ENCODE results near the gene NOTCH2. TPM values are rescaled to one million over a fixed set of nuclear protein-coding genes. Genes with fewer than 3 reads are reported as not detected.
"Not testable (repeated sequence)": the region's sequence is repeated elsewhere in the genome, so short reads cannot be mapped to it uniquely, and the experiment has no call there.

The NOTCH2 gene
- total RNA-seq, 6 experiments from 2014 or later, result 32.4 to 75.2 (median 49.0) TPM

DNA sequence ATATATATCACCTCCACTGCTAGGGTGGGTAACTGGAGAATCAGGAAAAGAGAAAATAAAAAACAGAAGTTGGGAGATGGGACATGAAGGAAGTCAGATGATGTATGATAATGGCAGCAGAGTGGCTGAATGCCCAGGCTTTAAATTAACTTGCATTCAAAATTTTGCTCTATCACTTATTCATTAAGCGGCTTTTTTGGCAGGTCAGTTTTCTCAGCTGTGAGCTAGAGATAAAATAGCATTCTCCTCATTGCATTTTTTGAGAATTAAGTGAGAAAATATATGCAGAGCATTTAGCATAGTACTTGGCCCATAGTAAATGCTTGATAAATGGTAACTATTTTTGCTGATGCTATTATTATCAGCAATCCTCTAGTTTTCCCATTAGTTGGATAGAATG is 32.1 kb upstream of the NOTCH2 start:
- H3K9me3 ChIP-seq; H3K36me3 ChIP-seq; H3K27me3 ChIP-seq; DNase-seq; H3K4me1 ChIP-seq; H3K4me3 ChIP-seq; ATAC-seq; intact Hi-C loops (cut with DNase I); H3K27ac ChIP-seq: not testable (repeated sequence)
- 50% methylated on average over 1 of the region's 1 CpG for WGBS (ENCODE audit: insufficient coverage, low coverage, low lambda C conversion rate, missing lambda C conversion rate)

DNA sequence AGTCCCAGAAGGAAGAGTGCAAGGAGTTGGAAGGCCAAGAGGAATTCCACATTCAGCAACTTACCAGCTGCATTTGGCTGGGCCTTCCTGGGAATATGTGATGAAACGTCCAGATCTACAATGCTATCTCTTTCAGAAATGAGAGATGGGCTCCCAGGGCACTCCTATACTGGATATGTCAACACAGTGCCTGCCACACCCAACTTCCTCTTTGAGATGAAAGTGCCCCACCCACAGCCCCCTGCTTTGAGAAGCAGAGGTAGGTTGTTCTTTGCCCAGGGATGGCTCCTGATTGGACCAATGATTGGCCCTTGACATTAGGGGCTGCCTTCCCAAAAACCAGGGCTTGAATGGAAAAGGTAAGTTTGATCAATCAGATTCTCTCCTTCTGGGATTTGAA is 31.1 kb upstream of the NOTCH2 start:
- H3K36me3 ChIP-seq; ATAC-seq; H3K4me1 ChIP-seq; intact Hi-C loops (cut with DNase I); DNase-seq; H3K4me3 ChIP-seq; H3K27me3 ChIP-seq; H3K9me3 ChIP-seq; H3K27ac ChIP-seq: not testable (repeated sequence)
- no CpG with 5 or more reads among the region's 1 CpG for WGBS (ENCODE audit: insufficient coverage, low coverage, low lambda C conversion rate, missing lambda C conversion rate)

DNA sequence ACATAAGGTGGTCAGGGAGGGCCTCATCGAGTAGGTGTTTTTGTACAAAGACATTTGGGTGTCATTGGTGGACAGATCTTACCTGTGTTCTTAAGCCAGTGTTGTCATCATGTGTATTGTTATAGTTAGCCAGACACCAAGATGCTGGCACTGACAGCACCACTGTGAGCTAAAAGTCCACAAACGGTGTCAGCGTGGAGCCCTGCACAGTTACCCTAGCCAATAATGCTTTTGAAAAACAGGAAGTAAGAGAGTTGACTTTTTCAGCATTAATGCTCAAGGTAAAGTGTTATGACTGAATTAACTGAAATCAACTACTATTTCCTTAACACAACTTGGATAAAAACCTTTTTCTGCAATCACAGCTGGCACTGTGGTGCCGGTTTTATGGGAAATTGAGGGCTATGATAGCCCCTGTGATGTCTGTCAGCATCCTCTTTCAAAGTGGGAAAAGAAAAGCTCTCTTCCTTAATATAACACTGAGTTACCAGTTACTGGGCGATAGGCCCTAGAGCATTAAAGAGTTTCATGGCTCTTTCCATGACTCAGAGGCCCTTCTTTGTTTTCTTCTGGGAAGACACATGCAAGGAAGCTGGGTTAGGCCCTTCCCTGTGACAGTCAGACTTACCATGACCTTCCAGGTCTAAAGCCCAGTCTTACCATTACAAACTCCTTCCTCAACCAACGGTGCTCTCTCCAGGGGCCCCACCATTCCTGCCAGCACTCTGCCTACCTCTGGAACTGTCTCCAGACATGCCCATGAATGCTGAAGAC is 29.7 kb upstream of the NOTCH2 start:
- H3K36me3 ChIP-seq; intact Hi-C loops (cut with DNase I); H3K4me1 ChIP-seq; H3K4me3 ChIP-seq; H3K9me3 ChIP-seq; H3K27ac ChIP-seq; H3K27me3 ChIP-seq; DNase-seq: not testable (repeated sequence)
- ATAC-seq, result peak in 2 of 4 donors; percentile 39 to 63
- 80% methylated on average over 1 of the region's 6 CpGs for WGBS (ENCODE audit: insufficient coverage, low coverage, low lambda C conversion rate, missing lambda C conversion rate)

DNA sequence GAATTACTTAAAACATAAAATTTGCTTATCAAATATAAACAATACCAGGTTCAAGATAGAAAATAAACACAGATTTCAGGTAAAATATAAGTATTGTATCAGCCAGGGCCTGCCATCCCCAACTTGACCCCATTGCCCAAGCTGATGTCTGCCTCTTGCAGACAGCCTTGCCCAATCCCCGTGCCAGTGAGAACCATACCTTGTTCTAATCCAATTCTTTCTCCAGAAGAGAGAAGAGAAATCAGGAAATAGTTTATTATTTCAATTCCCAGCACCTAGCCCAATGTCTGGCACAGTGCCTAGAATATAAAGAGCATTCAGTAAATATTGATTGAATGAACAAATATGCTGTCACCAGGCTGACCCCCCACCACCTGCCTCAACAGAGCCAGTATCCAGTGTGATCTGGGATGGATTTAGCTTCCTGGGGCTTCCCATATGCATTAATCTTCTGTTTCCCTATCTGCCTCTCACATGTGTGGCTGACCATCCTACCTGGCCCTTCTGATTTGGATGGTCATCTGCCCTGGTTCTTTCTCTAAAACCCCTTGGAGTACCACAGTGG is 27.6 kb upstream of the NOTCH2 start:
- H3K4me1 ChIP-seq; H3K27ac ChIP-seq; intact Hi-C loops (cut with DNase I); H3K4me3 ChIP-seq; H3K27me3 ChIP-seq; H3K36me3 ChIP-seq; H3K9me3 ChIP-seq: not testable (repeated sequence)
- 35% methylated on average over 1 of the region's 1 CpG for WGBS (ENCODE audit: insufficient coverage, low coverage, low lambda C conversion rate, missing lambda C conversion rate)
- ATAC-seq (peak in 3 of 4 donors; percentile 28 to 78 (median 62)), DNase-seq (peak in 1 of 3 donors; percentile 34)

DNA sequence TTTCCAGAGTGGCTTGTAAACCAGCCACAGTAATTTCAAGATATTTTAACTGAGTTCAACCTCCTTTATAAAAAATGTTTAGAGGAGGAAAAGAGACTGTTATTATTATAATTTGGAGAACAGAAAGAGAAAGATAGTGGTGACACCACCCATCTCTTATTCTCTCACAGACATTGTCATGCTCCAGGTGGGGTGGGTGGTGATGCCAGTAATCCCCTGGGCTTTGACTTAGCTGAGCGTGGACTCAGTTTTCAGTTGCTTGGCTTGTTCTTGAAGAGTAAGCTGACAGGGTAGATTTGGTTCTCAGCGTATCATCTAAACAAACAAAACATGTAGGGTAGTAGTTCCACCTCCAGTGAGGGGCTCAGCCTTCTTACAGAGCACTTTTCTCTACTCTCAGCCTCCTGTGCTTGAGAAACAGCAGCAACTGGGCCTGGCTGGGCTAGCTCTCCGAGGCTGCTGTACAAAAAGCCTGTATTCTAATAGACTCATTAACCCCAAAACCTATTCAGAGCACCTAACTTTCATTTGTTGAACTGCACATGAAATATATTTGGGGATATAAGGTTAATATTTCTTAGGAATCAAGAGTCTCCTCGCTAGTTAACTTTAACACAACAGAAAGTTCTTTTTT is 24.2 kb upstream of the NOTCH2 start:
- H3K4me3 ChIP-seq; ATAC-seq; H3K9me3 ChIP-seq; intact Hi-C loops (cut with DNase I); H3K4me1 ChIP-seq; H3K27me3 ChIP-seq; H3K36me3 ChIP-seq; H3K27ac ChIP-seq; DNase-seq: not testable (repeated sequence)
- 90% methylated on average over 2 of the region's 4 CpGs for WGBS (ENCODE audit: insufficient coverage, low coverage, low lambda C conversion rate, missing lambda C conversion rate)

DNA sequence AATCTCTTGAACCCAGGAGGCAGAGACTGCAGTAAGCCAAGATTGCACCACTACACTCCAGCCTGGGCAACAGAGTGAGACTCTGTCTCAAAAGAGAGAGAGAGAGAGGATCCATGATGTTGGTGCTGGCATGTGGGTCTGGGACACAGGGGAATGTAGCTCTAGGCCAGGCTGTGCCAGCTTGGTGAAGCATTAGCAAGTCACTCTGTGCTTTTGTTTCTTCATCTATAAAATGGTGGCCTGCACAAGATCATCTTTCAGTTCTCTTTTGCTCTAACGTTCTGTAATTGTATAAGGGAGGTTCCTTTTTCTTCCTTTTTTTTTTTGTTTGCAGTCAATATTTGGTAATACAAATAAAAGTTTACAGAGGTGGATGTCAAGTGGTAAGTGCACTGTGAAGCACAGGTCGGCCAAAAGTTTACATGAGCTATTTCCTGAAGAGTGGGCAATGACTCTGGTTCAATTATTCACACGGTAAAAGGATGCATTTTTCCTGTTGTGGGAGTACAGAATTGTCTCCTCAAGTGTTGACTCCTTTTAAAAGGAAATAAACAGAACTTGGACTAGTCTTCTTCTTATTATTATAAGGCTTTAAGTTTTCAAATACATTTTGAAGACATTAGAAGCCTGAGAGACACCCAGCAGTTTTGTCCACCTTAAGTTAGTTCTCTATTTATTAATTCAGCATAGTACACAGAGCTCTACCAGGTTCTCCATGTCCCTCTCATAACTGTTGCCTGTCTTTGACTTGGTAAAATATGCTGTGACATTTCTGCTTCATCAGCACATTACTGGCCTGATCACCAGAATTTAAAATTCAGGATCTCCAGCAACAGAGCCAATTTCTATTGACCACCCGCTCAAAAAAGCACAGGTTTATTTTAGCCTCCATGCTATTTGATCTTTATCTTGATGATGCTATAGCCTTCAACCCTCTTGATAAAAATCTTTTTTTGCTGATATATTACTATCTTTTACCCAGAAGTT is 23.1 kb upstream of the NOTCH2 start:
- H3K36me3 ChIP-seq; H3K27me3 ChIP-seq; DNase-seq; H3K27ac ChIP-seq; H3K4me3 ChIP-seq; H3K9me3 ChIP-seq; H3K4me1 ChIP-seq; intact Hi-C loops (cut with DNase I): not testable (repeated sequence)
- peak; percentile 59 to 83 (median 74) for ATAC-seq
- WGBS (ENCODE audit: insufficient coverage, low coverage, low lambda C conversion rate, missing lambda C conversion rate), result 27% methylated on average over 4 of the region's 4 CpGs

DNA sequence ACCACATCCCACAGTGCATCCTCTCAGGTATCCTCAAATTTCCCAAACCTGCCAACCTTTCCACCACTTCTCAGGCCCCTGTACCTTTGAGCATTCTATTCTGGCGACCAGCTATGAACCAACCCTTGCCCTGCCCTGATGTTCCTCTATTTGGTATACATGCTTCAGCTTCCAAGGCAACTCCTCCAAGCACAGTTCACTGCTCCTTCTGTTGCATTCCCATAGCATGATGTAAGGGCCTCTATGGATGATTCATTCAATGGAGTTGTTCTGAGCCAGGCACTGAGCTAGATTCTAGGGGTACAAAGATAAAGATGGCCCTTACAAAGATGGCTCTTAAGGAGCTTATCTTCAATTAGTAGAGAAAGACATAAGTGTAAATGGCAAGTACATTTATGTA is 21.4 kb upstream of the NOTCH2 start:
- H3K27ac ChIP-seq; H3K27me3 ChIP-seq; H3K4me3 ChIP-seq; H3K36me3 ChIP-seq; H3K9me3 ChIP-seq; DNase-seq; intact Hi-C loops (cut with DNase I); H3K4me1 ChIP-seq: not testable (repeated sequence)
- no CpG with 5 or more reads among the region's 1 CpG for WGBS (ENCODE audit: insufficient coverage, low coverage, low lambda C conversion rate, missing lambda C conversion rate)
- peak in 3 of 4 donors; percentile 25 to 37 (median 26) for ATAC-seq

DNA sequence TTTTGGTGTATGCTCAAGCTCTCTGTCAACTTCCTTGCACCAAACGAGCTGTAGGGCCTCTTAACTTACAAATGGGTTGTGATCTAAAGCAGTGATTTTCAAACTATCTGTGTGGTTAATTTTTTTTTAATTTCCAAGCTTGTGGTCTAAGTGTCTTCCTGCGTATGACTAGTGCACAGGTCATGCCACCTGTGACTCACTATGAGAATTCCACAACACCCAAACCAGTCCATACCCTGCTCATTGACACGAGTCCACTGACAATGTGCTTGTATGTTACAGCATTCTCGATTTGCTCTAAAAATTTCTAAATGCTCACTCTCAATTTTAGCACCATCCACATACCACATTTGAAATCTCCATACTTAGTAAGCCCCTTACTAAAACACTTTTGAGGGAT is 18.5 kb upstream of the NOTCH2 start:
- H3K9me3 ChIP-seq; intact Hi-C loops (cut with DNase I); H3K27ac ChIP-seq; DNase-seq; H3K4me1 ChIP-seq; ATAC-seq; H3K4me3 ChIP-seq; H3K27me3 ChIP-seq; H3K36me3 ChIP-seq: not testable (repeated sequence)
- WGBS (ENCODE audit: insufficient coverage, low coverage, low lambda C conversion rate, missing lambda C conversion rate), result 42% methylated on average over 3 of the region's 4 CpGs

DNA sequence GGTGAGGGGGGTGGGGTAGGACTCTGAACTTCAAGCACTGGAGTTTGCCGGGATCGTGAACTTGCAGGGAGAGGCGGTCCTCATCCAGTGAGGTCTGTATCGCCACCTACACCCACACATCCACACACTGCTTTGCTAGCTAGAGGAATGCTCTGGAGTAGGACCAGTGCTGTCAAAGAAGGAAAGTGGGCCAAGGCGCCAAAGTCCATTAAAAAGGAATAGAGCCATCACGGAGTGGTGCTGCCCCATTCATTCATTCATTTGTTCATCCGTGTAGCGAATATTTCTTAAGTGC is 405 bp upstream of the NOTCH2 start:
- DNase-seq; H3K27ac ChIP-seq; H3K36me3 ChIP-seq; intact Hi-C loops (cut with DNase I); ATAC-seq; H3K4me3 ChIP-seq; H3K27me3 ChIP-seq; H3K4me1 ChIP-seq; H3K9me3 ChIP-seq: not testable (repeated sequence)
- no CpG with 5 or more reads among the region's 8 CpGs for WGBS (ENCODE audit: insufficient coverage, low coverage, low lambda C conversion rate, missing lambda C conversion rate)

DNA sequence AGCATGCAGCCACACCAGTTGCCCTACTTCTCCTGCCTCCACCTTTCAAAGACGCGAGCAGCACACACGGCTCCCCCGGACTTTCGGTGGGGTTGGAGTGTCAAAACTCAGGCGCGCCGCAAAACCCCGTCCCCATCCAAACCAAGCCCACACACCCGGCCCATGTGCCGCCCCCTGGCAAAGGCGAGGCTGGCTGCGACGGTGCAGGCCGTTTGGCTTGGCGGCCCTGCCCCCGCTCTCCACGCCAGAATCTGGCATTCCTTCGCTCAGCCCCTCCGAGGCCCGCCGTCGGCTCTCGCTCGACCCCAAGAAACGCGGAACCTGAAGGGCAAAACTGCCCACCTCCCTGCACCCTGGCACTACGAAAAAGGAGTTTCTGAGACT is 787 bp downstream of the NOTCH2 start:
- WGBS (ENCODE audit: insufficient coverage, low coverage, low lambda C conversion rate, missing lambda C conversion rate), result no CpG with 5 or more reads among the region's 28 CpGs
- H3K36me3 ChIP-seq; H3K27me3 ChIP-seq; intact Hi-C loops (cut with DNase I); H3K4me1 ChIP-seq; ATAC-seq; H3K9me3 ChIP-seq: not testable (repeated sequence)
- peak overlapping the region; percentile 55 to 66 (median 59) for H3K4me3 ChIP-seq
- peak overlapping the region; percentile 60 to 73 (median 73) for H3K27ac ChIP-seq
- DNase-seq, result peak in 2 of 3 donors; percentile 10 to 56

DNA sequence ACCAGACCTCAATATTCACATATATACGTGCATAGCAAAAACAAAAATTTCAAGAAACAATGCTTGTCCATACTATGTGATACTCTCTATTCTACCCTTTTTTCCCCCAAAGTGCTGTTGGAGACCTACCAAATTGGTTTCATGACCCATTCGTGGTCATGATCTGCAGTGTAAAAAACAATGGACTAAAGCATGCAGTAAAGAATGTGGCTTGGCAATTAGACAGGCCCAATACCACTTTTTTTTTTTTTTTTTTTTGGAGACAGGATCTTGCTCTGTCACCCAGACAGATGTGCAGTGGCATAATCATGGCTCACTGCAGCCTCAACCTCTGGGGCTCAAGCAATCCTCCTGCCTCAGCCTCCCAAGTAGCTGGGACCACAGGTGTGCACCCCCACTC is 21.3 kb downstream of the NOTCH2 start:
- H3K4me3 ChIP-seq; ATAC-seq; DNase-seq; H3K4me1 ChIP-seq; H3K9me3 ChIP-seq; intact Hi-C loops (cut with DNase I); H3K27ac ChIP-seq; H3K27me3 ChIP-seq; H3K36me3 ChIP-seq: not testable (repeated sequence)
- WGBS (ENCODE audit: insufficient coverage, low coverage, low lambda C conversion rate, missing lambda C conversion rate), result 50% methylated on average over 1 of the region's 2 CpGs

Data from right lobe of liver (tissue), 6 donors.